ENCODE results near the gene GRID2. TPM values are rescaled to one million over a fixed set of nuclear protein-coding genes. Genes with fewer than 3 reads are reported as not detected.

Gene GRID2
- total and polyA plus RNA-seq, 7 experiments from 2014 or later, result not detected

DNA sequence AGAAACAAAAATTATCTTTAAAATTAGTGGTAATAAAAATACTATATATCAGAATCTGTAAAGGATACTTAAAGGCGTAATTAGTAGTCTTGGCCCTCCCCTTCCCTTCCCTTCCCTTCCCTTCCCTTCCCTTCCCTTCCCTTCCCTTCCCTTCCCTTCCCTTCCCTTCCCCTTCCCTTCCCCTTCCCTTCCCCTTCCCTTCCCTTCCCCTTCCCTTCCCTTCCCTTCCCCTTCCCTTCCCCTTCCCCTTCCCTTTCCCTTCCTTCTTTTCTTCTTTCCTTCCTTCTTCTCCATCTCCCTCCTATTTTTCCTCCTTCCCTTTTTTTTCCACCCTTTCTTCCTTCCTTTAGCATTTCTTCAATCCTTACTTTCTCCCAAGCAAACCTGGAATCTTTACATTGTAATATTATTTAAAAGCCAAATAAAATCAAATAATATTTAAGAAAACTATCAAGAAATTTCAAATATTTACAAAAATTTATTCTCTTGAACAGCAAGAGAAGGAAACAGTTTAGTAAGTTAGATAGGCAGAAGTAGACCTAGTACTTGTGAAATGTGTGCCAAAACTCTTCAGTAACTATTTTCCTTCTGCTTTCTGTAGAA lies 1145.0 kb downstream of the GRID2 start:
- H3K9me3 ChIP-seq (ENCODE audit: control insufficient read depth in 2 of 3, low read length in 3 of 3), result no peaks in the 10 kb centered on the region
- H3K9me3 Mint-ChIP-seq, result peaks cover 0 to 8% (median 0%) of the 10 kb centered on the region in 11 donors
- no peaks in the 10 kb centered on the region for H3K4me1 Mint-ChIP-seq
- no peak overlapping the region for H3K4me3 Mint-ChIP-seq
- H3K36me3 ChIP-seq (ENCODE audit: control insufficient read depth in 2 of 3, insufficient read depth in 3 of 3, low read length in 3 of 3), result no peaks in the 10 kb centered on the region
- H3K36me3 Mint-ChIP-seq, result no peaks in the 10 kb centered on the region
- intact Hi-C loops (cut with micrococcal nuclease), result no loop called here
- H3K27me3 ChIP-seq (ENCODE audit: control insufficient read depth in 2 of 2, insufficient read depth in 2 of 2, low read length in 2 of 2), result no peaks in the 10 kb centered on the region
- ChIA-PET CTCF (no interaction called here), POLR2A (no interaction called here)
- no peak overlapping the region for H3K27ac ChIP-seq (ENCODE audit: low read depth, low read length)
- H3K4me3 ChIP-seq (ENCODE audit: low read length), result no peak overlapping the region
- DNase-seq, result no peak
- ATAC-seq, result no peak
- no peaks in the 10 kb centered on the region for H3K27me3 Mint-ChIP-seq
- H3K27ac Mint-ChIP-seq, result no peak overlapping the region
- H3K4me1 ChIP-seq (ENCODE audit: control insufficient read depth in 2 of 2, insufficient read depth in 2 of 2, low read length in 2 of 2), result no peaks in the 10 kb centered on the region

DNA sequence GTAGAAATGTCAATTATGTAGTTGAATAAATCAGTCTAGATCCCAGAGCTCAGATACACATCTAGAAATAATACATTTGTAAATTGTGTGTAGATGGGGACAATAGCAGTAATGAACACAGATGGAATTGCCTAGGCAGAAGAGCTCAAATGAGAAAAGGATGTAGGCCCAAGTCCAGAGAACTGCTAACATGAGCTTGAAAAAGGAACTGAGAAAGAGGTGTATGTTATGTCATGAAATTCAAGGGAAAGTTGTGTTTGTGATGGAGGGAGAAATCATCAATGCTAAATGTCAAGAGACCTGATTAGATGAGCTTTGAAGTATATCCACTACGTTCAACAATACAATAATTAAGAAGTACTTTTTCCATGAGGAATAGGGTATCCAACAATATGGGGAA lies 1148.2 kb downstream of the GRID2 start:
- peaks cover 0 to under 1% (median 0%) of the 10 kb centered on the region in 5 donors for H3K36me3 Mint-ChIP-seq
- Histone ChIP-seq H3K27ac (ENCODE audit: low read depth, low read length) (no peak overlapping the region), H3K27me3 (ENCODE audit: control insufficient read depth in 2 of 2, insufficient read depth in 2 of 2, low read length in 2 of 2) (no peaks in the 10 kb centered on the region), H3K4me1 (ENCODE audit: control insufficient read depth in 2 of 2, insufficient read depth in 2 of 2, low read length in 2 of 2) (no peaks in the 10 kb centered on the region), H3K4me3 (ENCODE audit: low read length) (no peak overlapping the region), H3K36me3 (ENCODE audit: control insufficient read depth in 2 of 3, insufficient read depth in 3 of 3, low read length in 3 of 3) (no peaks in the 10 kb centered on the region), H3K9me3 (ENCODE audit: control insufficient read depth in 2 of 3, low read length in 3 of 3) (no peaks in the 10 kb centered on the region)
- H3K27ac Mint-ChIP-seq, result no peak overlapping the region
- intact Hi-C loops (cut with micrococcal nuclease), result no loop called here
- H3K27me3 Mint-ChIP-seq, result no peaks in the 10 kb centered on the region
- ATAC-seq (no peak), DNase-seq (no peak)
- H3K4me1 Mint-ChIP-seq, result no peaks in the 10 kb centered on the region
- ChIA-PET CTCF (no interaction called here), POLR2A (no interaction called here)
- no peak overlapping the region for H3K4me3 Mint-ChIP-seq
- peaks cover 0 to 10% (median 0%) of the 10 kb centered on the region in 11 donors for H3K9me3 Mint-ChIP-seq

DNA sequence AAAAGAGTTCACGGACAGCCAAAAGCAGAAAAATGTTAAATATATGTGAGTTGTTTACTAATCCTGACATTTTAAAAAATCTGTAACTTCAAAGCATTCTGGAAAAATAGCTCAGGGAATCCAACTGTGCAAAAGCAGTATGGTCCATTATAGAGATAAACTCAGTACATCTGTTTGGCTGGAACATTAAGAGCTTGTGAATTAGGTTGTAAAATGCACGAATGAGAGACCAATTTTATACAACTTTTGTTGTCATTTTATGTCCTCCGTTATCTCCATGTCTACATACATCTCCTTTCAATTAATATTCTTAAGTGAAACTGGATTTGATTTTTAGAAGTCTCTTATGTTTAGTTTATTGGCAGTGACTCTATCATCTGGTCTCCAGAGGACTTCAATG lies 1157.8 kb downstream of the GRID2 start:
- H3K27ac ChIP-seq (ENCODE audit: low read depth, low read length), result no peak overlapping the region
- ChIA-PET POLR2A (no interaction called here), CTCF (no interaction called here)
- H3K27me3 ChIP-seq (ENCODE audit: control insufficient read depth in 2 of 2, insufficient read depth in 2 of 2, low read length in 2 of 2), result no peaks in the 10 kb centered on the region
- Mint-ChIP-seq H3K4me1 (no peaks in the 10 kb centered on the region), H3K27me3 (no peaks in the 10 kb centered on the region), H3K27ac (no peak overlapping the region), H3K9me3 (peaks cover 0 to 11% (median 0%) of the 10 kb centered on the region in 11 donors), H3K36me3 (peaks cover 0 to 4% (median 0%) of the 10 kb centered on the region in 5 donors), H3K4me3 (no peak overlapping the region)
- intact Hi-C loops (cut with micrococcal nuclease), result no loop called here
- H3K4me3 ChIP-seq (ENCODE audit: low read length), result no peak overlapping the region
- no peaks in the 10 kb centered on the region for H3K9me3 ChIP-seq (ENCODE audit: control insufficient read depth in 2 of 3, low read length in 3 of 3)
- no peaks in the 10 kb centered on the region for H3K4me1 ChIP-seq (ENCODE audit: control insufficient read depth in 2 of 2, insufficient read depth in 2 of 2, low read length in 2 of 2)
- DNase-seq, result no peak
- H3K36me3 ChIP-seq (ENCODE audit: control insufficient read depth in 2 of 3, insufficient read depth in 3 of 3, low read length in 3 of 3), result no peaks in the 10 kb centered on the region
- ATAC-seq, result no peak

DNA sequence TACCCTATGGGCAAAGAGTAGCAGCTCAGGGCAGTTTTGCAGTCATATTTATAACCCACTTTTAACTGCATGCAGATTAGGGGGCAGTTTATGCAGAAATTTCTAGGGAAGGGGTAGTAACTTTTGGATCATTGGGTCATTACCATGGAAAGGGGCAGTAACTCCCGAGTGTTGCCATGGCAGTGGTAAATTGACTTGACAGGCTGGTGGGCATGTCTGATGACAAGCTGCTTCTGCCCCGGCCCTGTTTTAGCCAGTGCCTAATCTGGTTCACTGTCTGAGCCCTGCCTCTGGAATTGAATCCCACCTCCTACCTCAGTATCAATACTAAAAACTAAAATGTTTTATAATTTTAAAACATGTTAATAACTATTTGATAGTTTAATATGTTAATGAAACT lies 1162.7 kb downstream of the GRID2 start:
- no peak overlapping the region for H3K4me3 ChIP-seq (ENCODE audit: low read length)
- ChIA-PET POLR2A (no interaction called here), CTCF (no interaction called here)
- no peak overlapping the region for H3K27ac ChIP-seq (ENCODE audit: low read depth, low read length)
- no peak overlapping the region for H3K4me3 Mint-ChIP-seq
- no peaks in the 10 kb centered on the region for H3K4me1 ChIP-seq (ENCODE audit: control insufficient read depth in 2 of 2, insufficient read depth in 2 of 2, low read length in 2 of 2)
- no peaks in the 10 kb centered on the region for H3K36me3 ChIP-seq (ENCODE audit: control insufficient read depth in 2 of 3, insufficient read depth in 3 of 3, low read length in 3 of 3)
- no peaks in the 10 kb centered on the region for H3K27me3 ChIP-seq (ENCODE audit: control insufficient read depth in 2 of 2, insufficient read depth in 2 of 2, low read length in 2 of 2)
- DNase-seq, result no peak
- intact Hi-C loops (cut with micrococcal nuclease), result no loop called here
- H3K4me1 Mint-ChIP-seq, result no peaks in the 10 kb centered on the region
- H3K9me3 Mint-ChIP-seq, result peaks cover 0 to 4% (median 0%) of the 10 kb centered on the region in 11 donors
- ATAC-seq, result no peak
- no peaks in the 10 kb centered on the region for H3K27me3 Mint-ChIP-seq
- H3K27ac Mint-ChIP-seq, result no peak overlapping the region
- H3K36me3 Mint-ChIP-seq, result no peaks in the 10 kb centered on the region
- H3K9me3 ChIP-seq (ENCODE audit: control insufficient read depth in 2 of 3, low read length in 3 of 3), result no peaks in the 10 kb centered on the region

DNA sequence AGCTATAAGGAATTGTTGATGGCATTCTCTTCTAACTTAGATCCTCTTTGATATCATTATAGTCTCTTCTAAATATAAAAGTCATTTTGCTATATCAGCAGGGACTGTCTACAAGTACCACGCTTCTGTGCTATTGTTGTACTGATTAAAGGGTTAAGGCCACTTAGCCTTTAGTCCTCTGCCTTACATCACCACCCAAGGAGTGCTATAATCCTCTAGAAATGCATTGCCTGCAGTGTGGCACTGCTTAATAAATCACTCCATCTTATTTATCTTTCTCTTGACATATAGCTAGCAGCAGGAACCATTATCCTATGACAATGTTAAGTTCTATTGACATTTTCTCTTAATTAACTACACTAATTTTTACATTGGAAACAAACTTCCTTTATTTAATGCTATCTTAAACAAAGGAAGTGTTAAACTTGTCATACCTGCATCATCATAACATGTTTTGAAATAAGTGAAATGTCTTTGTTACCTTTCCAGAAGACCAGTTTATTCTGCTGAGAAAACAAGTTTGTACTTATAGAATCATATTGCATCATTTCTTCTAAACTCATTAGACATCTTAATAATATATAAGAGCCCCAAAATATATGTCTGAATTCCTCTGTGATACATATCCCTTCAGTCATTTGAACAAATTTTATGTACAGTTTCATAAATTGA lies 1163.9 kb downstream of the GRID2 start:
- no peaks in the 10 kb centered on the region for H3K36me3 Mint-ChIP-seq
- Histone ChIP-seq H3K4me1 (ENCODE audit: control insufficient read depth in 2 of 2, insufficient read depth in 2 of 2, low read length in 2 of 2) (no peaks in the 10 kb centered on the region), H3K4me3 (ENCODE audit: low read length) (no peak overlapping the region), H3K27ac (ENCODE audit: low read depth, low read length) (no peak overlapping the region), H3K9me3 (ENCODE audit: control insufficient read depth in 2 of 3, low read length in 3 of 3) (no peaks in the 10 kb centered on the region), H3K27me3 (ENCODE audit: control insufficient read depth in 2 of 2, insufficient read depth in 2 of 2, low read length in 2 of 2) (no peaks in the 10 kb centered on the region), H3K36me3 (ENCODE audit: control insufficient read depth in 2 of 3, insufficient read depth in 3 of 3, low read length in 3 of 3) (no peaks in the 10 kb centered on the region)
- no peak for DNase-seq
- no peak for ATAC-seq
- no peak overlapping the region for H3K27ac Mint-ChIP-seq
- no peak overlapping the region for H3K4me3 Mint-ChIP-seq
- H3K4me1 Mint-ChIP-seq, result no peaks in the 10 kb centered on the region
- POLR2A ChIA-PET, result no interaction called here
- H3K9me3 Mint-ChIP-seq, result peaks cover 0 to 4% (median 0%) of the 10 kb centered on the region in 11 donors
- intact Hi-C loops (cut with micrococcal nuclease), result no loop called here
- CTCF ChIA-PET, result no interaction called here
- H3K27me3 Mint-ChIP-seq, result no peaks in the 10 kb centered on the region

DNA sequence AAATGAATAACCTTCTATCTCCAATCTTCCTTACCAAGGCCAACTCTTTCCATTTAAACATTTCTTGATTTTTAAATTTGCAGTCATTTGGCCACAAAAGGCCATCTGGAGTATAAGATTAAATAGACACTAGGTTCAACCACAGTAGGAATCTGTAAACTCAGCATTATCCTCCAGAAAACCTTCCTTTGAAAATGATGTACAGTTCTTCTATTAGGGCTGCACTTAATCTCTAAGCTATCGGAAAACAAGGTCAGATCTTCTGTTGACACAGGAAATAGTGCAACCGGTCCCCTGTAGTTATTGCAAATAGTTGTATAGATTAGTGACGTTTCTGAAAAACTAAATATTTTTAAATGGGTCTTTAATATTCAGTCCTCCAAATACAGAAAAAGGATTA lies 1165.8 kb downstream of the GRID2 start:
- ATAC-seq (no peak), DNase-seq (no peak)
- Histone ChIP-seq H3K27me3 (ENCODE audit: control insufficient read depth in 2 of 2, insufficient read depth in 2 of 2, low read length in 2 of 2) (no peaks in the 10 kb centered on the region), H3K4me1 (ENCODE audit: control insufficient read depth in 2 of 2, insufficient read depth in 2 of 2, low read length in 2 of 2) (no peaks in the 10 kb centered on the region), H3K36me3 (ENCODE audit: control insufficient read depth in 2 of 3, insufficient read depth in 3 of 3, low read length in 3 of 3) (no peaks in the 10 kb centered on the region), H3K27ac (ENCODE audit: low read depth, low read length) (no peak overlapping the region), H3K9me3 (ENCODE audit: control insufficient read depth in 2 of 3, low read length in 3 of 3) (no peaks in the 10 kb centered on the region), H3K4me3 (ENCODE audit: low read length) (no peak overlapping the region)
- CTCF ChIA-PET, result no interaction called here
- no peaks in the 10 kb centered on the region for H3K4me1 Mint-ChIP-seq
- H3K27me3 Mint-ChIP-seq, result no peaks in the 10 kb centered on the region
- intact Hi-C loops (cut with micrococcal nuclease), result no loop called here
- H3K36me3 Mint-ChIP-seq, result no peaks in the 10 kb centered on the region
- peaks cover 0 to 4% (median 0%) of the 10 kb centered on the region in 11 donors for H3K9me3 Mint-ChIP-seq
- POLR2A ChIA-PET, result no interaction called here
- H3K4me3 Mint-ChIP-seq, result no peak overlapping the region
- no peak overlapping the region for H3K27ac Mint-ChIP-seq

DNA sequence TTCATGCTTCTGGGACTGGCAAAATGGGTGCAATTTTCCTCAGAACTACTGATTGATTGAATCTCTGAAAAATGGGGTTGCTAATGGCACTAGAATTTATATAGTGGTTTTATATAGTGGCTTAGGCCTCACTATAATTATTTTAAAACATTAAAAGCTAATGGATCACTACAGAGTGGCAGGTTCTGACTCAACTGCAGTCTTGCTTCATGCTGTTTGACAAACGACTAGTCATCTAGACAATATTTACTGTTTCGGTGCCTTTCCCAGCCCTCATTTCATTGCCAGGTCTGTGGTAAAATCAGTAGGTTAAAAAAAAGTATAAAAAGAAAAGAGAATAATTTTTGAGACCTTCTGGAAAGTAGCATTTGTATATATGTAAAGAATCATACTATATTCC lies 1172.0 kb downstream of the GRID2 start:
- intact Hi-C loops (cut with micrococcal nuclease), result no loop called here
- Mint-ChIP-seq H3K9me3 (peaks cover 0 to 3% (median 0%) of the 10 kb centered on the region in 11 donors), H3K4me1 (no peaks in the 10 kb centered on the region), H3K27me3 (no peaks in the 10 kb centered on the region), H3K27ac (no peak overlapping the region), H3K36me3 (no peaks in the 10 kb centered on the region), H3K4me3 (no peak overlapping the region)
- Histone ChIP-seq H3K4me3 (ENCODE audit: low read length) (no peak overlapping the region), H3K9me3 (ENCODE audit: control insufficient read depth in 2 of 3, low read length in 3 of 3) (no peaks in the 10 kb centered on the region), H3K27ac (ENCODE audit: low read depth, low read length) (no peak overlapping the region), H3K4me1 (ENCODE audit: control insufficient read depth in 2 of 2, insufficient read depth in 2 of 2, low read length in 2 of 2) (no peaks in the 10 kb centered on the region), H3K36me3 (ENCODE audit: control insufficient read depth in 2 of 3, insufficient read depth in 3 of 3, low read length in 3 of 3) (no peaks in the 10 kb centered on the region), H3K27me3 (ENCODE audit: control insufficient read depth in 2 of 2, insufficient read depth in 2 of 2, low read length in 2 of 2) (no peaks in the 10 kb centered on the region)
- ATAC-seq (no peak), DNase-seq (no peak)
- ChIA-PET POLR2A (no interaction called here), CTCF (no interaction called here)
